HG03135 (cell line): ENCODE results near the gene LZTS2.

ENCODE experiments used
- ATAC-seq: cut with Tn5 transposase; IDR thresholded peaks from one replicate; pipeline ENCODE4 v1.9.1; 2021; ENCODE audit warnings: mild to moderate bottlenecking, moderate library complexity; ENCODE audit not compliant: unreplicated experiment

Gene LZTS2

GRCh38 chr10:100997360-100998182, 2.0 kb upstream of the LZTS2 start:
- peak; percentile 38 for ATAC-seq

- no peak for ATAC-seq
Measured at GRCh38 chr10:100998183-100998990, 1.2 kb upstream of the LZTS2 start.

GRCh38 chr10:100998991-100999741, 442 bp upstream of the LZTS2 start:
- peak; percentile 47 for ATAC-seq

- no peak for ATAC-seq
Measured at GRCh38 chr10:101000127-101000914, 713 bp downstream of the LZTS2 start.

- ATAC-seq = no peak
Measured at GRCh38 chr10:101000915-101001658, 1.5 kb downstream of the LZTS2 start.

GRCh38 chr10:101001659-101002035, 2.0 kb downstream of the LZTS2 start:
- ATAC-seq = no peak

GRCh38 chr10:101002456-101002855, 2.8 kb downstream of the LZTS2 start:
- ATAC-seq = no peak

- ATAC-seq = no peak
Measured at GRCh38 chr10:101003639-101004206, 4.1 kb downstream of the LZTS2 start.

GRCh38 chr10:101005361-101005760, 5.8 kb downstream of the LZTS2 start:
- ATAC-seq = no peak

GRCh38 chr10:101005869-101006567, 6.4 kb downstream of the LZTS2 start:
- no peak for ATAC-seq

GRCh38 chr10:101006593-101007098, 7.0 kb downstream of the LZTS2 start:
- no peak for ATAC-seq

GRCh38 chr10:101007099-101007711, 7.6 kb downstream of the LZTS2 start:
- ATAC-seq = no peak

- ATAC-seq = no peak
Measured at GRCh38 chr10:101007915-101008822, 8.6 kb downstream of the LZTS2 start.

GRCh38 chr10:101008823-101009423, 9.3 kb downstream of the LZTS2 start:
- no peak for ATAC-seq

GRCh38 chr10:101010329-101010728, 10.7 kb downstream of the LZTS2 start:
- no peak for ATAC-seq

GRCh38 chr10:101011517-101012423, 12.2 kb downstream of the LZTS2 start:
- ATAC-seq = no peak
